ENCODE measurements around the gene LHPP. TPM values are rescaled to one million over a fixed set of nuclear protein-coding genes. Genes with fewer than 3 reads are reported as not detected.

Gene LHPP
- total and polyA plus RNA-seq, 9 donors, result 4.3 to 19.9 (median 12.6) TPM

DNA sequence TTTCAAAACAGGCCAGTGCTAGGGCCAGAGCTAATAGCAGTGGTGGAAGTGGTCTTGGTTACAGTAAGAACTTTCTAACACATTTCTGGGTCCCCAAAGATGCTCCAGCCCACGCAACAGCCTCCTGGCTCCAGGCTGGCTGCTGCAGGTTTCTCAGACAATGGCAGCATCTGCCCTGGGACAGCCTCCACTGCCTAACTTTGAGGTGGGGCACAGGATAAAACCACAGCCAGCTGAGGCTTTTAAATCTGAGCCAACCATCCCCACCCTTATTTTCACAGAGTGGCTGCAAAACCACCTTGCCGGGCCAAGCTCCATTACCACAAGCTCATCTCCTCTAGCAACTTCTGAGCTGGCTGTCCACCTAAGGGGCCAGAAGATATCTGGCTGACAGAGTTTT lies 197.8 kb downstream of the LHPP start:
- 70 to 85% (median 72%) methylated on average over 2 of the region's 2 CpGs for WGBS, 3 donors
- TF ChIP-seq EP300 (IDR thresholded peaks at IDR 0.05) (no peak), POLR2A (IDR thresholded peaks at IDR 0.05) (no peak), CTCF (IDR thresholded peaks at IDR 0.05) (no peak)
- intact Hi-C loops (cut with DNase I), result no loop called here
- DNase-seq, result no peak
- Histone ChIP-seq H3K27ac (no peak overlapping the region), H3K36me3 (no peaks in the 10 kb centered on the region), H3K4me1 (ENCODE audit: insufficient read depth) (peaks cover 17% of the 10 kb centered on the region), H3K27me3 (no peaks in the 10 kb centered on the region), H3K9me3 (no peaks in the 10 kb centered on the region), H3K4me3 (no peak overlapping the region)

DNA sequence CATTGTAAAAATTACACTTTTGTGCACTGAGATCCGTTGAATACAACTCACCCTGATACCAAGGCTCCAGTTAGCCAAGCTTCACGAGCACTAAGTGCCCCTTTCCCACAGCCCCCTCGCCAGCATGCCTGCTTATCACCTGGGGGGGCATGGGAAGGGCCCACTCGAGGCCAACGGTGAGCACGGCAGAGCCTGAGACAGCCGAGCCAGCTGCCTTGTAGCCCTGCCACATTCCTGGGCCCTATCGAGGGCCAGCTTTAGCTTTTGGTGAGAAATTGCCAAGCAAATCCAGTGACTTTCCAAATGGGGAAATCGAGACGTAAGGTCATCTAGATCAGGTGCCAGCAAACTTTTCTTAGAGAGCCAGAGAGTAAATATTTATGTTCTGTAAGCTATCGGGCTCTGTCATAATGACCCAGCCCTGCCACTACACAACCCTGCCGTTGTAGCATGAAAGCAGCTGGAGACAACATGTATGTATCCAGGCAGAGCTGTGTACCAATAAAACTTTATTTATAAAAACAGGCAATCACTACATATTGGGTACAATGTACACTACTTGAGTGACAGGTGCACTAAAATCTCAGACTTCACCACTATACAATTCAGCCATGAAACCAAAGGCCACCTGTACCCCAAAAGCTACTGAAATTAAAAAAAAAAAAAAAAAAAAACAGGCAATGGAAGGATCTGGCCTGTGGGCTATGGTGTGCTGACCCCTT lies 198.9 kb downstream of the LHPP start:
- WGBS, 3 donors, result 82 to 91% (median 82%) methylated on average over 12 of the region's 12 CpGs
- no peak for DNase-seq
- no peaks in the 10 kb centered on the region for H3K36me3 ChIP-seq
- no peaks in the 10 kb centered on the region for H3K27me3 ChIP-seq
- peaks cover 17% of the 10 kb centered on the region for H3K4me1 ChIP-seq (ENCODE audit: insufficient read depth)
- TF ChIP-seq EP300 (IDR thresholded peaks at IDR 0.05), result no peak
- TF ChIP-seq POLR2A (IDR thresholded peaks at IDR 0.05), result no peak
- TF ChIP-seq CTCF (IDR thresholded peaks at IDR 0.05), result no peak
- no peaks in the 10 kb centered on the region for H3K9me3 ChIP-seq
- H3K27ac ChIP-seq, result no peak overlapping the region
- intact Hi-C loops (cut with DNase I), result no loop called here
- H3K4me3 ChIP-seq, result no peak overlapping the region

- H3K4me3 ChIP-seq, result no peak overlapping the region
- no peaks in the 10 kb centered on the region for H3K9me3 ChIP-seq
- intact Hi-C loops (cut with DNase I), result no loop called here
- peaks cover 21% of the 10 kb centered on the region for H3K4me1 ChIP-seq (ENCODE audit: insufficient read depth)
- H3K27me3 ChIP-seq, result no peaks in the 10 kb centered on the region
- TF ChIP-seq CTCF (IDR thresholded peaks at IDR 0.05) (no peak), POLR2A (IDR thresholded peaks at IDR 0.05) (no peak), EP300 (IDR thresholded peaks at IDR 0.05) (no peak)
- H3K27ac ChIP-seq, result no peak overlapping the region
- no peaks in the 10 kb centered on the region for H3K36me3 ChIP-seq
- 89 to 93% (median 91%) methylated on average over 9 of the region's 9 CpGs for WGBS, 3 donors
- no peak for DNase-seq
These were observed 200.1 kb downstream of the LHPP start for GRCh38 chr10:124661660-124662180.

DNA sequence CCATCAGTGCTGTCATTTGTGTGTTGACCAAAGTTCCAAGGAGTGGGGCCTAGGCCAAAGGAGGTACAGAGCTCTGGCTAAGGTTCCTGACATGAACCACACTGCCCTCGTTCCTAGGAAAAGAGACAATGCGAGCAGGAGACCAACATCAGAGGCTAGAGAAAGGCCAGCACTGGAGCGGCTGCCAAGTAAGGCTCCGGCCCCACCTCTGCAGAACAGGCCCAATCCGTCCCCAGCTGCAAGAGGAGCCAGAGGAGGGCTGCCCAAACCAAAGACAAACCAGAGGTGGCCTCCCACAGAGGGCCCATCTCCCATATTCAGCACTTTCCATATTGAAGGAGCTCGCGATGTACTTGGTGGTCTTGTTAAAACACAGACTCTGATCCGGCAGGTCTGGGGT lies 201.6 kb downstream of the LHPP start:
- Histone ChIP-seq H3K36me3 (no peaks in the 10 kb centered on the region), H3K4me1 (ENCODE audit: insufficient read depth) (peaks cover 24% of the 10 kb centered on the region), H3K4me3 (no peak overlapping the region), H3K27ac (no peak overlapping the region), H3K27me3 (no peaks in the 10 kb centered on the region), H3K9me3 (no peaks in the 10 kb centered on the region)
- 79 to 81% (median 81%) methylated on average over 8 of the region's 8 CpGs for WGBS, 3 donors
- intact Hi-C loops (cut with DNase I), result no loop called here
- TF ChIP-seq POLR2A (IDR thresholded peaks at IDR 0.05) (no peak), EP300 (IDR thresholded peaks at IDR 0.05) (no peak), CTCF (IDR thresholded peaks at IDR 0.05) (no peak)
- no peak for DNase-seq

Other genes starting within 250 kb of the LHPP start
- gene OAT, start 42.9 kb upstream of the LHPP start, total RNA-seq, result 100 to 1,000 TPM in 2 of 7 donors, 10 to 100 TPM in 5; 76.5 to 125 (median 94.5) TPM
- 100 to 1,000 TPM in 1 of 2 donors, 10 to 100 TPM in 1; 93.2 to 114 TPM for gene OAT, start 42.9 kb upstream of the LHPP start, polyA plus RNA-seq
- under 1 TPM in 1 of 7 donors, not detected in 6; 0.05 TPM for gene NKX1-2, start 11.8 kb upstream of the LHPP start, total RNA-seq
- not detected for gene NKX1-2, start 11.8 kb upstream of the LHPP start, polyA plus RNA-seq